HG03565 (cell line): Measurements from ENCODE around the gene SYPL1.

Experiments used
- ATAC-seq: cut with Tn5 transposase; IDR thresholded peaks from one replicate; pipeline ENCODE4 v1.9.1; 2021; ENCODE audit warnings: mild to moderate bottlenecking, moderate library complexity; ENCODE audit not compliant: unreplicated experiment

Gene SYPL1

GRCh38 chr7:106068986-106069385, 43.1 kb downstream of the SYPL1 start:
- no peak for ATAC-seq

GRCh38 chr7:106068538-106068961, 43.6 kb downstream of the SYPL1 start:
- no peak for ATAC-seq

- no peak for ATAC-seq
Measured at GRCh38 chr7:106067678-106068077, 44.4 kb downstream of the SYPL1 start.

- no peak for ATAC-seq
Measured at GRCh38 chr7:106065575-106066500, 46.3 kb downstream of the SYPL1 start.

GRCh38 chr7:106064771-106065574, 47.1 kb downstream of the SYPL1 start:
- no peak for ATAC-seq

- ATAC-seq: no peak
Measured at GRCh38 chr7:106064316-106064715, 47.8 kb downstream of the SYPL1 start.

- ATAC-seq: no peak
Measured at GRCh38 chr7:106063692-106064091, 48.4 kb downstream of the SYPL1 start.

- ATAC-seq: no peak
Measured at GRCh38 chr7:106063024-106063423, 49.1 kb downstream of the SYPL1 start.

GRCh38 chr7:106062521-106062931, 49.6 kb downstream of the SYPL1 start:
- no peak for ATAC-seq

- no peak for ATAC-seq
Measured at GRCh38 chr7:106062006-106062405, 50.1 kb downstream of the SYPL1 start.

GRCh38 chr7:106061301-106061979, 50.7 kb downstream of the SYPL1 start:
- ATAC-seq: peak; percentile 21

GRCh38 chr7:106060394-106060920, 51.7 kb downstream of the SYPL1 start:
- no peak for ATAC-seq

GRCh38 chr7:106059556-106059955, 52.6 kb downstream of the SYPL1 start:
- ATAC-seq: no peak

- ATAC-seq: no peak
Measured at GRCh38 chr7:106058928-106059324, 53.2 kb downstream of the SYPL1 start.

GRCh38 chr7:106057962-106058927, 53.9 kb downstream of the SYPL1 start:
- peak; percentile 46 for ATAC-seq

- no peak for ATAC-seq
Measured at GRCh38 chr7:106057204-106057961, 54.7 kb downstream of the SYPL1 start.

- peak; percentile 33 for ATAC-seq
Measured at GRCh38 chr7:106056513-106057203, 55.5 kb downstream of the SYPL1 start.

GRCh38 chr7:106054971-106055532, 57.1 kb downstream of the SYPL1 start:
- ATAC-seq: no peak
